ENCODE measurements around the gene PRKAG2.

The PRKAG2 gene

DNA sequence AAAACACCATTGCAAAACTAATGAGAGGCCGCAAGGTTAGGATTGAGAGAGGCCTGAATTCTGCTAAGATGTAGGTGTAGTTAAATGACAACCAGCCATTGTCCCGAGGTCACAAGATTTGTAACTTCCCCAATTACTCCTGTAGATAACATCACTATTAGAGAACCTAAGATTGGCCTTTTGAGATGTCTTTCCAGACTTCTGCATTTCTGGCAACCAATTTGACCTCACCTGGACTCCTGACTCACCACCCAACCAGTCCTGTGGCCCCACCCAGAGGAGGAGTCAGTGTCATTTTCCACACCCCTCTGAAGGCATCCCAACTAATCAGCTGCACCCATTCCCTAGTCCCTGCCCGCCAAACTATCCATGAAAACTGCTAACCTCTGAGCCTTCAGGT lies 115.7 kb downstream of the PRKAG2 start:
- Histone ChIP-seq H3K36me3 (ENCODE audit: insufficient read depth, low read length) (no peaks in the 10 kb centered on the region), H3K27ac (ENCODE audit: low read depth, low read length, poor library complexity, severe bottlenecking) (no peak overlapping the region), H3K9me3 (ENCODE audit: low read length) (0 out of 2 replicates have a peak, but pooled peaks cover 4% of the 10 kb centered on the region), H3K27me3 (ENCODE audit: insufficient read depth, low read length) (peaks cover 10% of the 10 kb centered on the region; the same call in 1 of the 2 replicates), H3K9ac (ENCODE audit: low read length) (no peak overlapping the region), H3K4me2 (ENCODE audit: low read length) (no peak overlapping the region), H3K4me3 (ENCODE audit: low read depth, low read length, poor library complexity, severe bottlenecking) (no peak overlapping the region), H3K9me2 (ENCODE audit: low read depth, low read length) (no peaks in the 10 kb centered on the region), H3K79me2 (ENCODE audit: insufficient read depth, low read length) (no peaks in the 10 kb centered on the region), H4K20me1 (ENCODE audit: insufficient read depth, low read length) (no peaks in the 10 kb centered on the region), H3K4me1 (ENCODE audit: insufficient read depth, low read length, severe bottlenecking) (no peaks in the 10 kb centered on the region), H2AFZ (ENCODE audit: low read length) (no peak overlapping the region), H3F3A (ENCODE audit: insufficient read depth, low read length) (no peaks in the 10 kb centered on the region)
- TF ChIP-seq EZH2 (IDR thresholded peaks at IDR 0.05; ENCODE audit: borderline replicate concordance, low read length) (no peak), CTCF (IDR thresholded peaks at IDR 0.05; ENCODE audit: low read length) (no peak)

GRCh38 chr7:151759591-151760042 lies 117.3 kb downstream of the PRKAG2 start:
- TF ChIP-seq CTCF (IDR thresholded peaks at IDR 0.05; ENCODE audit: low read length) (peak; percentile 97), EZH2 (IDR thresholded peaks at IDR 0.05; ENCODE audit: borderline replicate concordance, low read length) (no peak)
- Histone ChIP-seq H3K9me3 (ENCODE audit: low read length) (no peaks in the 10 kb centered on the region), H3K79me2 (ENCODE audit: insufficient read depth, low read length) (no peaks in the 10 kb centered on the region), H4K20me1 (ENCODE audit: insufficient read depth, low read length) (no peaks in the 10 kb centered on the region), H2AFZ (ENCODE audit: low read length) (no peak overlapping the region), H3K9me2 (ENCODE audit: low read depth, low read length) (no peaks in the 10 kb centered on the region), H3K27me3 (ENCODE audit: insufficient read depth, low read length) (peaks cover 6% of the 10 kb centered on the region; the same call in 1 of the 2 replicates), H3K9ac (ENCODE audit: low read length) (no peak overlapping the region), H3K36me3 (ENCODE audit: insufficient read depth, low read length) (no peaks in the 10 kb centered on the region), H3K27ac (ENCODE audit: low read depth, low read length, poor library complexity, severe bottlenecking) (no peak overlapping the region), H3K4me1 (ENCODE audit: insufficient read depth, low read length, severe bottlenecking) (no peaks in the 10 kb centered on the region), H3K4me3 (ENCODE audit: low read depth, low read length, poor library complexity, severe bottlenecking) (no peak overlapping the region), H3F3A (ENCODE audit: insufficient read depth, low read length) (no peaks in the 10 kb centered on the region), H3K4me2 (ENCODE audit: low read length) (no peak overlapping the region)

GRCh38 chr7:151758622-151759540 lies 118.0 kb downstream of the PRKAG2 start:
- H4K20me1 ChIP-seq (ENCODE audit: insufficient read depth, low read length): no peaks in the 10 kb centered on the region
- H3K9me2 ChIP-seq (ENCODE audit: low read depth, low read length): no peaks in the 10 kb centered on the region
- H3K4me2 ChIP-seq (ENCODE audit: low read length): no peak overlapping the region
- H3K27ac ChIP-seq (ENCODE audit: low read depth, low read length, poor library complexity, severe bottlenecking): no peak overlapping the region
- H3K9me3 ChIP-seq (ENCODE audit: low read length): no peaks in the 10 kb centered on the region
- no peak overlapping the region for H2AFZ ChIP-seq (ENCODE audit: low read length)
- H3K9ac ChIP-seq (ENCODE audit: low read length): no peak overlapping the region
- TF ChIP-seq CTCF (IDR thresholded peaks at IDR 0.05; ENCODE audit: low read length) (no peak), EZH2 (IDR thresholded peaks at IDR 0.05; ENCODE audit: borderline replicate concordance, low read length) (no peak)
- H3K79me2 ChIP-seq (ENCODE audit: insufficient read depth, low read length): no peaks in the 10 kb centered on the region
- H3K36me3 ChIP-seq (ENCODE audit: insufficient read depth, low read length): no peaks in the 10 kb centered on the region
- peaks cover 5% of the 10 kb centered on the region; the same call in 1 of the 2 replicates for H3K27me3 ChIP-seq (ENCODE audit: insufficient read depth, low read length)
- H3K4me3 ChIP-seq (ENCODE audit: low read depth, low read length, poor library complexity, severe bottlenecking): no peak overlapping the region
- no peaks in the 10 kb centered on the region for H3F3A ChIP-seq (ENCODE audit: insufficient read depth, low read length)
- H3K4me1 ChIP-seq (ENCODE audit: insufficient read depth, low read length, severe bottlenecking): no peaks in the 10 kb centered on the region

Measured in OCI-LY1 (cell line).